Fibroblast of the aortic adventitia (primary cell): ENCODE results near the gene DPM3. TPM values are rescaled to one million over a fixed set of nuclear protein-coding genes. Genes with fewer than 3 reads are reported as not detected.

Experiments used
- DNase-seq: peaks from one replicate; pipeline ENCODE4 v3.0.0-alpha.2; 2010; ENCODE audit warnings: low read depth
- H3K4me3 ChIP-seq: 2 replicates; pipeline ENCODE4 v1.5.1; 2011; ENCODE audit warnings: low read depth, mild to moderate bottlenecking, control low read depth, low read length, moderate library complexity
- total RNA-seq: library from RNA; depleted of rRNA; stranded (reverse); fragments of >200 nt; gene quantifications from 2 replicates; pipeline ENCODE4 v1.2.3, GENCODE V29; 2012; ENCODE audit warnings: low replicate concordance
- TF ChIP-seq, protein P1 (sequence below): IDR thresholded peaks from 2 replicates; pipeline ENCODE4 v1.5.1; 2011; ENCODE audit warnings: mild to moderate bottlenecking, low read length, control low read depth, inconsistent platforms; ENCODE audit not compliant: insufficient read depth

The DPM3 gene
- total RNA-seq, 1 donor, result 26.1 TPM

DNA sequence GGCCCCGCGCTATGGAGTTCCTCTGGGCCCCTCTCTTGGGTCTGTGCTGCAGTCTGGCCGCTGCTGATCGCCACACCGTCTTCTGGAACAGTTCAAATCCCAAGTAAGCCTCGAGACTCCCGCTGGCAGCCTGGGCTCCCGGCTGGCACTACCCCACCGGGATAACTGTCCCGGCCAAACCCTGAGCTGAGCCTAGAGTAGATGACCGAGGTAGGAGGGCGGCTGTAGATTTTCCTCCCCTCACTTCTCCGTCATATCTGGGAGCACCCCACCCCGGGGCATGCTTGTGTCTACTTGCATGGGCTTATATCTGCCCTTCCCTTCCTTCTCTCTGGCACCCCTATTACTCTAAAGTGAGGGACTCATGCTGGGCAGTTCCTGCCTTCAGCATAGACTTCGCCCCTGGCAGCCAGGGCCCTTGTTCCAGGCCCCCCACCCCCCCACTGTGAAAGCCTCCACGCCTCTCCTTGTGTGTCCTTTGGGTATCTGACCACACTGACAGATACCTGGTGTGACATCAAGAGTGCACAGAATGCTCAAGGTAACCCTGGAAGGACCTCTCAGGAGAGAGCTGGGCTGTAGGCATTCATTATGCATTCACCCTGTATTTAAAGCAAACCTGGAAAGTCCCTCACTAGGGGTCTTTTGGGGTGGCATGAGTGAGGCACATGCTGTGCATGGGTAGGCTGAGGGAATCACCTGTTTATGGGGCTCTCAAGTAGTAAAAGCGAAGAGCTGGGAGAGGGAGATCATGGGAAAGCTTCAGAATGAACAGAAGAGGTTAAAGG lies 12.2 kb downstream of the DPM3 start:
- TF ChIP-seq, protein P1, sequence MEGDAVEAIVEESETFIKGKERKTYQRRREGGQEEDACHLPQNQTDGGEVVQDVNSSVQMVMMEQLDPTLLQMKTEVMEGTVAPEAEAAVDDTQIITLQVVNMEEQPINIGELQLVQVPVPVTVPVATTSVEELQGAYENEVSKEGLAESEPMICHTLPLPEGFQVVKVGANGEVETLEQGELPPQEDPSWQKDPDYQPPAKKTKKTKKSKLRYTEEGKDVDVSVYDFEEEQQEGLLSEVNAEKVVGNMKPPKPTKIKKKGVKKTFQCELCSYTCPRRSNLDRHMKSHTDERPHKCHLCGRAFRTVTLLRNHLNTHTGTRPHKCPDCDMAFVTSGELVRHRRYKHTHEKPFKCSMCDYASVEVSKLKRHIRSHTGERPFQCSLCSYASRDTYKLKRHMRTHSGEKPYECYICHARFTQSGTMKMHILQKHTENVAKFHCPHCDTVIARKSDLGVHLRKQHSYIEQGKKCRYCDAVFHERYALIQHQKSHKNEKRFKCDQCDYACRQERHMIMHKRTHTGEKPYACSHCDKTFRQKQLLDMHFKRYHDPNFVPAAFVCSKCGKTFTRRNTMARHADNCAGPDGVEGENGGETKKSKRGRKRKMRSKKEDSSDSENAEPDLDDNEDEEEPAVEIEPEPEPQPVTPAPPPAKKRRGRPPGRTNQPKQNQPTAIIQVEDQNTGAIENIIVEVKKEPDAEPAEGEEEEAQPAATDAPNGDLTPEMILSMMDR, result no peak
- H3K4me3 ChIP-seq, result peak overlapping the region; percentile 65
- no peak for DNase-seq

DNA sequence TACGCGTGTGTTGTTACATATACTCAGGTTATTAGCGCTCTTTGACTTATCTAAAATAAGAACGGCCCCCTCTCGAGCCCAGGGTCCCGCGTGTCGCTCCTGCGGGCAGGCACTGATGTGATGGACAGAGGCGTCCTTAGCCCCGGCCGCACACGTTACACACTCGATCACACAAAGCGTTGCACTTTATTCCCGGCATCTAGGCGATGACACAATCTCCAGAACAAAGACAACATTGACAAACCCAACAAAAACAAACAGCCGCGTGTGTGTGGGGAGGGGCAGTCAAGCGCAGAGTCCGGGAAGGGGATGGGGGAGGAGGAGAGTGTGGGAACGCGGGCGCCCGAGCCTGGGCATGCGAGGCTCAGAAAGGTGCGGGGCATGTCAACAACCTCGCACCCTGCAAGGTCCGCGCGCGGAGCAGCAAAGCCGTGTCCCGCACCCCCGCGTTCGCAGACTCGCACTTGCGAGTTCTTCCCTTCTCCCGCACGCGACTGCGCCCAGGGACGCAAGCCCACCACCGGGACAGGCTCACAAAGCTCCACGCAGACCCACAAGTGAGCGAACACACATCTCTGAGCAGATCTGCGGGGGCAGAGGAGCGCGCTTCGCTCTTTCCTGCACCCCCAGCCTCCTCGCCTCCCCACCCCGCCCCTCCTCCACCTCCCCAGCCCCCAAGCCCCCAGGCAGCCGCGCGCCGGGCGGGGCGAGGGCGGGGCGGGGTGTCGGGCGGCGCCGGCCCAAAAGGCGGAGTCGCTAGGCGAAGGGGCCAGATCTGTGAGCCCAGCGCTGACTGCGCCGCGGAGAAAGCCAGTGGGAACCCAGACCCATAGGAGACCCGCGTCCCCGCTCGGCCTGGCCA lies 13.0 kb downstream of the DPM3 start, which contains the start of gene EFNA1:
Gene EFNA1, plus strand, starts transcription at position 772 of the 862 bp plus-strand sequence. CDS start 102 bp downstream, outside the sequence.
- TF ChIP-seq, protein P1, result no peak
- H3K4me3 ChIP-seq, result peak within 1 kb of the TSS; percentile 65
- peak; percentile 34 for DNase-seq

- peak; percentile 25 for DNase-seq
- no peak overlapping the region for H3K4me3 ChIP-seq
- TF ChIP-seq, protein P1, result no peak
These were observed 13.7 kb downstream of the DPM3 start for GRCh38 chr1:155126556-155127104.

DNA sequence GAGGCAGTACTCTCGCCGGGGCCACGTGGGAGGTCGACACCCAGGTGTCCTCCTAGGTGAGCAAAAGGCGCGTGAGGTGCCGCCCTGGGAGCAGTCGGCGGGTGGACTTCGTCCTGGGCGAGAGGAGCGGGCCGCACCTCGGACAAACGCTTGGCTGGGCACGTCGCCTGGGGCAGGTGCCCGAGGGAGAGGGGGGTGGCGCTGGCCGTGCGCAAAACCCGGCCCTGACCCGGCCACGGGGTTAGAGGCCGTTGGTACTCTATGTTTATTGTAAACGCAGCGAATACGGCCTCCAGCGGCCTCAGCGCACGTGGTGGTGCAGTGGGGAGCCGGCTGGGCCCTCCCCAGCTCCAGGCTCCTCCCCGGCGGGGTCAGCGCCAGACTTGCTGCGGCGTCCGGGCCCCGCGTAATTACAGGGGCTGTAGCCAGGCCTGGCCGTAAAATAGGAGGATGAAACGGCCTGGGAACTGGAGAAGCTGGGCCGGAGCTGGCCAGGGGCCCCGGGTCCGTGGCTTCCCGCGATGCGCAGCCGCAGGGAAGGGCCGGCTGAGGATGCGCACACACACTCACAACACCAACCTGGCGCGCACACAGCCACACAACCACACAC lies 14.3 kb downstream of the DPM3 start:
- no peak overlapping the region for H3K4me3 ChIP-seq
- peak; percentile 13 for DNase-seq

GRCh38 chr1:155125511-155125945 lies 14.8 kb downstream of the DPM3 start:
- H3K4me3 ChIP-seq, result no peak overlapping the region
- TF ChIP-seq, protein P1, result no peak
- DNase-seq, result no peak

More for the DNA sequence above, 14.3 kb downstream of the DPM3 start:
- TF ChIP-seq, protein P1, result no peak
